D721Med (cell line): ENCODE results near the gene SNX2.

Source experiments
- DNase-seq: peaks from one replicate; pipeline ENCODE4 v3.0.0; 2011; ENCODE audit warnings: low spot score; ENCODE audit not compliant: insufficient read length
- FAIRE-seq: peaks from 2 replicates; lab custom pipeline; 2011; peaks lifted over from hg19 to GRCh38; lab: Jason Lieb, UNC
- TF ChIP-seq, protein P1 (sequence below): IDR thresholded peaks from 2 replicates; pipeline ENCODE4 v1.5.1; 2012; ENCODE audit warnings: mild to moderate bottlenecking, control low read depth; ENCODE audit not compliant: insufficient read depth; ENCODE audit errors: missing control alignments

Gene SNX2, protein sequence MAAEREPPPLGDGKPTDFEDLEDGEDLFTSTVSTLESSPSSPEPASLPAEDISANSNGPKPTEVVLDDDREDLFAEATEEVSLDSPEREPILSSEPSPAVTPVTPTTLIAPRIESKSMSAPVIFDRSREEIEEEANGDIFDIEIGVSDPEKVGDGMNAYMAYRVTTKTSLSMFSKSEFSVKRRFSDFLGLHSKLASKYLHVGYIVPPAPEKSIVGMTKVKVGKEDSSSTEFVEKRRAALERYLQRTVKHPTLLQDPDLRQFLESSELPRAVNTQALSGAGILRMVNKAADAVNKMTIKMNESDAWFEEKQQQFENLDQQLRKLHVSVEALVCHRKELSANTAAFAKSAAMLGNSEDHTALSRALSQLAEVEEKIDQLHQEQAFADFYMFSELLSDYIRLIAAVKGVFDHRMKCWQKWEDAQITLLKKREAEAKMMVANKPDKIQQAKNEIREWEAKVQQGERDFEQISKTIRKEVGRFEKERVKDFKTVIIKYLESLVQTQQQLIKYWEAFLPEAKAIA

DNA sequence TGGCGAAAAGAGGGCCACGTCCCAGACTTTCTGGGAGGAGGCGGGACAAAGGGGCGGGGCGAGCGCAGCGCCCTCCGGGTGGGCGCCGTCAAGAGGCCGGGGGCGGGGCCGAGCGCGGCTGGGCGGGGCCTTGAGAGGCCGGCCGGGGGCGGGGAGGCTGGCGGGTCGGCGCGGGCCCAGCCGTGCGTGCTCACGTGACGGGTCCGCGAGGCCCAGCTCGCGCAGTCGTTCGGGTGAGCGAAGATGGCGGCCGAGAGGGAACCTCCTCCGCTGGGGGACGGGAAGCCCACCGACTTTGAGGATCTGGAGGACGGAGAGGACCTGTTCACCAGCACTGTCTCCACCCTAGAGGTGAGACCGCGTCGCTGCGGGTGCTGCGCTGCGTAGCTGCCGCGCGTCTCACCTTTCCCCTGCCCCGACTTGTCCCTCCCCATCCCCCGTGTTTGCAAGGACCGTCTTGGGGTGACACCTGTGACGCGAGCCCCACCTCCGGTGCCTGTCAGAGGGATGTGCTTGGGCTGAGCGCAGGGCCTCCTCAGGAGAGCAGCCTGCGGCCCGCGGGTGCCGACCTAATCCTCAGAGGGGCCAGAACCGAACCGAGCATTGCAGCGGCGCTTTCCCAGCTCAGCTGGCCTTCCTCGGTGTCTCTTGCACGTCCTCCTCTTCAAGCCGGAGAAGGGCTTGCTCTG lies at the start of gene SNX2:
Gene SNX2, plus strand, starts transcription at position 220 of the 689 bp plus-strand sequence. Its CDS starts 24 bp downstream, at position 244.
- DNase-seq = peak; percentile 40
- FAIRE-seq = no peak
- TF ChIP-seq, protein P1, sequence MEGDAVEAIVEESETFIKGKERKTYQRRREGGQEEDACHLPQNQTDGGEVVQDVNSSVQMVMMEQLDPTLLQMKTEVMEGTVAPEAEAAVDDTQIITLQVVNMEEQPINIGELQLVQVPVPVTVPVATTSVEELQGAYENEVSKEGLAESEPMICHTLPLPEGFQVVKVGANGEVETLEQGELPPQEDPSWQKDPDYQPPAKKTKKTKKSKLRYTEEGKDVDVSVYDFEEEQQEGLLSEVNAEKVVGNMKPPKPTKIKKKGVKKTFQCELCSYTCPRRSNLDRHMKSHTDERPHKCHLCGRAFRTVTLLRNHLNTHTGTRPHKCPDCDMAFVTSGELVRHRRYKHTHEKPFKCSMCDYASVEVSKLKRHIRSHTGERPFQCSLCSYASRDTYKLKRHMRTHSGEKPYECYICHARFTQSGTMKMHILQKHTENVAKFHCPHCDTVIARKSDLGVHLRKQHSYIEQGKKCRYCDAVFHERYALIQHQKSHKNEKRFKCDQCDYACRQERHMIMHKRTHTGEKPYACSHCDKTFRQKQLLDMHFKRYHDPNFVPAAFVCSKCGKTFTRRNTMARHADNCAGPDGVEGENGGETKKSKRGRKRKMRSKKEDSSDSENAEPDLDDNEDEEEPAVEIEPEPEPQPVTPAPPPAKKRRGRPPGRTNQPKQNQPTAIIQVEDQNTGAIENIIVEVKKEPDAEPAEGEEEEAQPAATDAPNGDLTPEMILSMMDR = no peak

DNA sequence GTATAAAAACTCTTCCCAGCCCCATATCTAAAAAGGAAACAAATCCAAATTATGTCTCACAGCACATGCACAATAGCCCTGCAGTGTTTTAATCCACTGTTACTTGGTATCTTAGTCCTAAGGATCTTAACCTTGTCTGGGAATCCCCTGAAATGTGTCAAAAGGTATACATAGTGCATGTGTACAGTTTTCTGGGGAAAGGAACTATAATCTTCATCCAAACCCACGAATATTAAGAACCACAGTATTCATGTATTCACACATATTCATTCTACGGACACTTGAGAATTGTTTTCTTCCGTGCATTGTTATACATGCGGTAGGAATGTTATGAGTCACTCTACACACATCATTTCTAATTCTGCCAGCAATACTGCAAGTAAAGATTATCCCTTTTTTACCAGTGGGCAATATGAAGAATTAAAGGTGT lies 47.8 kb upstream of the SNX2 start:
- DNase-seq = no peak
- TF ChIP-seq, protein P1 = no peak
- FAIRE-seq = no peak

DNA sequence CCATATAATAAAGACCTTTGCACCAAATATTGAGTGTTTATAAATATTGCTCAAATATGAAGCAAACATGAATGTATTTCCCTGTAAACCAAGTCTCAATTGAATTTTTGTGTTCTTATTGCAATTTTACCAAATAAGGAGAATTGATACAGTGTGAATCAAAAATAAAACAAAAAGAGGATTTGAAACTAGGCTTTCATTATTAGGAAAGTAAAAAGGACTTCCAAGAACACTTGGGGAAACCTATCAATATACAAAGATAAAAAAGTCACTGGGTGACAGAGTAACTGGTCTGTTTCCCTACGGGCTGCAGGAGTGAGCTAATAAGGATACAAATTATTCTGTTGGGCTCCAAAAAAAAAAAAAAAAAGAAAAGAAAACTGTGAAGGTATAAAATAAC lies 44.8 kb upstream of the SNX2 start:
- TF ChIP-seq, protein P1 = no peak
- DNase-seq (no peak), FAIRE-seq (no peak)

DNA sequence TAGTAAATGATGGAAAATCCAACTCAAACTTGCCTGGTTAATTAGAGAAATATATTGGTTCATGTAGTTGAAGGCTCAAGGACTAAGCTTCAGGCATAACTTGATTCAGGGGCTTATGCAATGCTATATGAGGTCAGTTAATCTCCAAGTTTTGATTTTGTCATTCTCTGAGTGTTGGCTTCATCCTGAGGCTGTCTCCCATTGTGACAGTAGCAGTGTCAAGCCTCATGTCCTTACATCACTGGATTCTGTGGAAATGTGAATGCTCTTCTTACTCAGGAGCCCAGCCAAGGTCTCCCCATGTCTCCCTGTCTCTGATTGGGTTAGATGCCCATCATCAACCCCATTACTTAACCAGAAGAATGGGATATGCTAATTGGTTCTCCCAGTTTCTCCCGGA lies 44.4 kb upstream of the SNX2 start:
- DNase-seq (no peak), FAIRE-seq (no peak)
- TF ChIP-seq, protein P1 = no peak

DNA sequence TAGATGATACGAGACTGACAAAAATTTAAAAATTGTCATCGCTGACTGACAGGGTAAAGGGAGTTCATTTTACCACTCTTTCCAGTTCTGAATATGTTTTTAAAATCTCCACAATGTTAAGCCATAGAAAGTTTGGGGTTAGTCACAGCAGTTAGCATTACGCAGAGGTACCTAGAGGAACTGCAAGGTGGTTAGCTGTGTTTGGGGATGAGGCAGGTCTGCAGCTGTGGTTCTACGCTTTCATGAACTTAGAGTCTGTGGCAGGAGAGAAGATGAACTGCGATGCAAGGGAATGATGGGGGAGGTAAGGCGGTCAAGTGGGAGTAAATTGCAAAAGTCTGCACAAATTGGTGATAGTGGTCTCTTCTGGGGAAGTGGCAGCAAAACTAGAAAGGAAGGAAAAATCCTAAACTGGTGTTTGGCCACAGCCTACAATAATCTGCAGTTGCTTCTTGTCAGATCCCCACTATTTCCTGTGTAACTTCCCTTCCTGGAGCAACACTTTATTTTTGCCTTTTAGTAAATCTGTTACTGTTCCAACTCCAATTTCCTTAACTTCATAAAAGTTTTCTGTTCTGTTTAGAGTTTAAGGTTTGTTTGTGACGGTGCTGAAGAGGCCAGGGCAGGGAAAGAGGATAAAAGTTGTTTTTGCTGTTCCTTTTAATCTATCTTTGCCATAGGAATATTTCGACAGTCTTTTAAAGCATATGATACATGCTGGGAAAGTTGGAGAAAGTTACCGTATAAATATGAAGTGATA lies 38.6 kb upstream of the SNX2 start:
- DNase-seq (no peak), FAIRE-seq (no peak)
- TF ChIP-seq, protein P1 = no peak

DNA sequence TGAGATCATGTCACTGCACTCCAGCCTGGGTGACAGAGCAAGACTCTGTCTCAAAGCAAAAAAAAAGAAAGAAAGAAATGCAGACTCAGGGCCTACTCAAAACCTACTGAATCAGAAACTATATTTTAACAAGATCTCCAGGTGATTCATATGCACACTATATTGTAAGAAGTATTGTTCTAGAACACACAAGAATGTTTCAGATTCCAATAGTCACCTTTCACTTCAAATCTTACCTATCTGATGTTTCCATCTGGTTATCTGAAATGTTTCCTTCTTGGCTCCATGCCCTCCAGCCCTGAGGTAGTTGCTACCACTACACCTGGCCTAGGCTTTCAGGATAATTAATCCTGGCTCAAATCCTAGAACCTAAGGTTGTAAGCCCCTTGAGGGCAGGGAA lies 36.8 kb upstream of the SNX2 start:
- FAIRE-seq (no peak), DNase-seq (no peak)
- TF ChIP-seq, protein P1 = no peak
